HG03575 (cell line): ENCODE data around the gene IL11.
A peak's percentile ranks its signal among the peaks of the same experiment; 100 is the strongest.
"Not testable (repeated sequence)": the region's sequence is repeated elsewhere in the genome, so short reads cannot be mapped to it uniquely, and the experiment has no call there.

Experiments used
- ATAC-seq: cut with Tn5 transposase; IDR thresholded peaks from one replicate; pipeline ENCODE4 v1.9.1; 2021; ENCODE audit not compliant: unreplicated experiment, insufficient number of reproducible peaks, low FRiP score; ENCODE audit errors: extremely low read depth

Gene IL11

GRCh38 chr19:55340784-55341147, 29.5 kb downstream of the IL11 start:
- no peak for ATAC-seq

GRCh38 chr19:55339889-55340783, 30.1 kb downstream of the IL11 start:
- no peak for ATAC-seq

GRCh38 chr19:55339105-55339888, 31.0 kb downstream of the IL11 start, which contains the start of gene KMT5C:
Gene KMT5C (plus strand): TSS chr19:55339876. CDS start chr19:55341937, 2,061 bp downstream.
- peak; percentile 78 for ATAC-seq

- ATAC-seq: no peak
Measured at GRCh38 chr19:55336101-55336500, 34.2 kb downstream of the IL11 start.

GRCh38 chr19:55333870-55334269, 36.4 kb downstream of the IL11 start:
- no peak for ATAC-seq

- ATAC-seq: not testable (repeated sequence)
Measured at GRCh38 chr19:55329791-55330190, 40.5 kb downstream of the IL11 start.

- not testable (repeated sequence) for ATAC-seq
Measured at GRCh38 chr19:55328774-55329318, 41.4 kb downstream of the IL11 start.

GRCh38 chr19:55325172-55325571, 45.1 kb downstream of the IL11 start, which contains the start of gene TMEM150B:
Gene TMEM150B (minus strand): TSS chr19:55325341. CDS start chr19:55321036, 4,305 bp downstream.
- no peak for ATAC-seq

GRCh38 chr19:55324662-55325061, 45.6 kb downstream of the IL11 start:
- no peak for ATAC-seq

- ATAC-seq: no peak
Measured at GRCh38 chr19:55322204-55322885, 47.9 kb downstream of the IL11 start.

- no peak for ATAC-seq
Measured at GRCh38 chr19:55321466-55322137, 48.7 kb downstream of the IL11 start.

- no peak for ATAC-seq
Measured at GRCh38 chr19:55320844-55321419, 49.3 kb downstream of the IL11 start.

GRCh38 chr19:55319785-55320184, 50.5 kb downstream of the IL11 start:
- ATAC-seq: no peak

GRCh38 chr19:55316646-55317045, 53.6 kb downstream of the IL11 start:
- ATAC-seq: no peak

- ATAC-seq: no peak
Measured at GRCh38 chr19:55315956-55316525, 54.2 kb downstream of the IL11 start.

GRCh38 chr19:55314396-55314795, 55.9 kb downstream of the IL11 start:
- no peak for ATAC-seq
